HCT116 (cell line): ENCODE measurements around the gene ATP6V0C.

Experiments
- ELF1 ChIP-seq: IDR thresholded peaks from 2 replicates; pipeline ENCODE4 v1.6.1; 2012; ENCODE audit warnings: low read depth, borderline replicate concordance
- POLR2A ChIP-seq: IDR thresholded peaks from 2 replicates; pipeline ENCODE4 v1.7.0; 2011; ENCODE audit warnings: borderline replicate concordance; ENCODE audit not compliant: insufficient read depth, insufficient read length; ENCODE audit errors: extremely low read depth
- POLR2AphosphoS5 ChIP-seq: IDR thresholded peaks from 2 replicates; pipeline ENCODE4 v1.6.1; 2011; ENCODE audit warnings: mild to moderate bottlenecking, low read depth, low read length, moderate library complexity
- RAD21 ChIP-seq: IDR thresholded peaks from 2 replicates; pipeline ENCODE4 v1.6.1; 2012; ENCODE audit warnings: low read depth, mild to moderate bottlenecking
- ZNF274 ChIP-seq: fragments of 200-500 bp; sonication (Bioruptor generic); IDR thresholded peaks from 2 replicates; pipeline ENCODE4 v1.6.1; 2014; ENCODE audit warnings: mild to moderate bottlenecking, low read depth, low read length, inconsistent platforms
- TF ChIP-seq, protein P1 (sequence below), 3 experiments: fragments of 200-600 bp in 1 of 3; sonication (generic) in 1 of 3; IDR thresholded peaks in 2 of 3; conservative IDR thresholded peaks in 1 of 3; 2 replicates each; pipeline ENCODE4 v1.5.1; 2012 to 2017; ENCODE audit warnings: low read depth in 2 of 3, low read length in 2 of 3, antibody characterized with exemption in 1 of 3, borderline replicate concordance in 1 of 3, control low read depth in 1 of 3, mild to moderate bottlenecking in 1 of 3, mixed read lengths in 1 of 3, mixed run types in 1 of 3, moderate library complexity in 1 of 3; ENCODE audit not compliant: insufficient read depth in 1 of 3

DNA sequence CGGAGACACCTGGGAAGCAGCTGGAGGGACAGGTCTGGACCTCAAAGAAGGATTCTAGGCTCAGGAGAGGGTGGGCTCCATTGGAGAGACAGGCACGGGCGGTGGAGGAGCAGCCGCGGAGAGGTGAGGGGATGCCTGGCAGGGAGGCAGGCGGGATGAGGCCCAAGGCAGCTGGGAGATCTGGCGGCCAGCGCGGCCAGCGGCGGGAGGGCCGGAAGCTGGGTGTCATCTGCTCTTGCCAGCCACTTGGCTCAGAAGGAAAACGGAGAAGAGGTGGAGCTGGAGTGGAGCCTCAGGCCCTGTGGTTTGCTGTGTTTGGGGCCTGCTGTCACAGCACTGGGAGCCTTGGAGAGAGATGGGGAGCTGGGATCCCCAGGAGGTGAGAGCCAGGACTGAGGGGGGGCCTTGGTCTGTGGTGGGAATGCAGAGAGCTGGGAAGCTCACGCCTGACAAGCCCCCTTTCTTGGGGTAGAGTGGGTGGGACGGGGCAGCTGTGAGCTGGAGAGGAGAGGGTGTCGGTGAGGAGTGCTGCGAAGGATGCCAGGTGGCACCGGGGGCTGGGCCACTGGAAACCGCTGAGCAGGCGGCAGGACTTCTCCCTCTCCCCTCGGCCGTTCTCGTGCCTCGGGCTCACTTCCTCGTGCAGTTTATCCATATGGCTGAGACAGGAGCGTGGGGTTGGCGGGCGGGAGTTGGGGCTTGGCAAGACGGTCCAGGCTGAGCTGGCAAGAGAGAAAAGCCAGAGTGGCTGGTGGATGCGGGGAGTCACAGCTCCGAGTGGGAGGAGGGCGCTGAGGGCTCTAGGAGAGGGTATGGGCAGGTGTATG lies 30.8 kb upstream of the ATP6V0C start:
- TF ChIP-seq, protein P1, sequence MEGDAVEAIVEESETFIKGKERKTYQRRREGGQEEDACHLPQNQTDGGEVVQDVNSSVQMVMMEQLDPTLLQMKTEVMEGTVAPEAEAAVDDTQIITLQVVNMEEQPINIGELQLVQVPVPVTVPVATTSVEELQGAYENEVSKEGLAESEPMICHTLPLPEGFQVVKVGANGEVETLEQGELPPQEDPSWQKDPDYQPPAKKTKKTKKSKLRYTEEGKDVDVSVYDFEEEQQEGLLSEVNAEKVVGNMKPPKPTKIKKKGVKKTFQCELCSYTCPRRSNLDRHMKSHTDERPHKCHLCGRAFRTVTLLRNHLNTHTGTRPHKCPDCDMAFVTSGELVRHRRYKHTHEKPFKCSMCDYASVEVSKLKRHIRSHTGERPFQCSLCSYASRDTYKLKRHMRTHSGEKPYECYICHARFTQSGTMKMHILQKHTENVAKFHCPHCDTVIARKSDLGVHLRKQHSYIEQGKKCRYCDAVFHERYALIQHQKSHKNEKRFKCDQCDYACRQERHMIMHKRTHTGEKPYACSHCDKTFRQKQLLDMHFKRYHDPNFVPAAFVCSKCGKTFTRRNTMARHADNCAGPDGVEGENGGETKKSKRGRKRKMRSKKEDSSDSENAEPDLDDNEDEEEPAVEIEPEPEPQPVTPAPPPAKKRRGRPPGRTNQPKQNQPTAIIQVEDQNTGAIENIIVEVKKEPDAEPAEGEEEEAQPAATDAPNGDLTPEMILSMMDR (IDR thresholded peaks at IDR 0.05 in 2 of 3, conservative IDR thresholded peaks at IDR 0.05 in 1 of 3; ENCODE audit: borderline replicate concordance in 1 of 3, insufficient read depth in 1 of 3, low read depth in 2 of 3, low read length in 2 of 3), result no peak
- TF ChIP-seq POLR2A (no peak), ZNF274 (no peak), RAD21 (no peak), ELF1 (no peak), POLR2AphosphoS5 (no peak)
